Peyer's patch (tissue), 4 donors: ENCODE data around the gene OLFML1. TPM values are rescaled to one million over a fixed set of nuclear protein-coding genes. Genes with fewer than 3 reads are reported as not detected.

ENCODE experiments used
- DNase-seq, 3 donors: peaks; one replicate each; pipeline ENCODE4 v3.0.0-alpha.2; 2017 to 2019
- H3K27ac ChIP-seq, 4 donors: fragments of 200-600 bp; sonication (generic); one replicate each; pipeline ENCODE4 v1.5.1; 2016 to 2019
- H3K27me3 ChIP-seq, 2 donors: fragments of 200-600 bp; sonication (generic); one replicate each; pipeline ENCODE4 v1.5.1; 2019
- H3K36me3 ChIP-seq, 3 donors: fragments of 200-600 bp; sonication (generic); one replicate each; pipeline ENCODE4 v1.5.1; 2016 to 2019
- H3K4me1 ChIP-seq, 4 donors: fragments of 200-600 bp; sonication (generic); one replicate each; pipeline ENCODE4 v1.5.1; 2016 to 2019
- H3K4me3 ChIP-seq, 4 donors: fragments of 200-600 bp; sonication (generic); 1 replicate in 3 of 4; 2 replicates in 1 of 4; pipeline ENCODE4 v1.5.1; 2016 to 2019; ENCODE audit warnings: mild to moderate bottlenecking in 1 of 4
- H3K9me3 ChIP-seq, 4 donors: fragments of 200-600 bp; sonication (generic); one replicate each; pipeline ENCODE4 v1.5.1; 2016 to 2019; ENCODE audit warnings: mild to moderate bottlenecking in 1 of 4
- POLR2A ChIP-seq, 2 donors: fragments of 450-650 bp; IDR thresholded peaks; one replicate each; pipeline ENCODE4 v1.5.1; 2017; ENCODE audit warnings: antibody characterized with exemption in 2 of 2, mild to moderate bottlenecking in 2 of 2, moderate library complexity in 2 of 2
- total RNA-seq, 4 donors: library from RNA; depleted of rRNA; stranded (reverse); fragments of >200 nt; gene quantifications; one replicate each; pipeline ENCODE4 v1.1.0, GENCODE V29; 2016
- TF ChIP-seq, protein P1 (sequence below), 6 experiments: fragments of 450-650 bp in 4 of 6; fragments of 200-600 bp in 2 of 6; sonication (generic) in 1 of 6; IDR thresholded peaks; one replicate each; pipeline ENCODE4 v1.5.1; 2017 to 2019; ENCODE audit warnings: antibody characterized with exemption in 6 of 6, mild to moderate bottlenecking in 3 of 6, moderate library complexity in 1 of 6

The OLFML1 gene
- total RNA-seq, 4 donors from 2014 or later, result 2.3 to 8.4 (median 3.2) TPM

GRCh38 chr11:7501251-7501650, 15.9 kb downstream of the OLFML1 start:
- TF ChIP-seq POLR2A (IDR thresholded peaks at IDR 0.05), result no peak
- TF ChIP-seq, protein P1, sequence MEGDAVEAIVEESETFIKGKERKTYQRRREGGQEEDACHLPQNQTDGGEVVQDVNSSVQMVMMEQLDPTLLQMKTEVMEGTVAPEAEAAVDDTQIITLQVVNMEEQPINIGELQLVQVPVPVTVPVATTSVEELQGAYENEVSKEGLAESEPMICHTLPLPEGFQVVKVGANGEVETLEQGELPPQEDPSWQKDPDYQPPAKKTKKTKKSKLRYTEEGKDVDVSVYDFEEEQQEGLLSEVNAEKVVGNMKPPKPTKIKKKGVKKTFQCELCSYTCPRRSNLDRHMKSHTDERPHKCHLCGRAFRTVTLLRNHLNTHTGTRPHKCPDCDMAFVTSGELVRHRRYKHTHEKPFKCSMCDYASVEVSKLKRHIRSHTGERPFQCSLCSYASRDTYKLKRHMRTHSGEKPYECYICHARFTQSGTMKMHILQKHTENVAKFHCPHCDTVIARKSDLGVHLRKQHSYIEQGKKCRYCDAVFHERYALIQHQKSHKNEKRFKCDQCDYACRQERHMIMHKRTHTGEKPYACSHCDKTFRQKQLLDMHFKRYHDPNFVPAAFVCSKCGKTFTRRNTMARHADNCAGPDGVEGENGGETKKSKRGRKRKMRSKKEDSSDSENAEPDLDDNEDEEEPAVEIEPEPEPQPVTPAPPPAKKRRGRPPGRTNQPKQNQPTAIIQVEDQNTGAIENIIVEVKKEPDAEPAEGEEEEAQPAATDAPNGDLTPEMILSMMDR (IDR thresholded peaks at IDR 0.05), result no peak
- Histone ChIP-seq H3K27me3 (no peaks in the 10 kb centered on the region), H3K36me3 (no peaks in the 10 kb centered on the region), H3K4me1 (no peaks in the 10 kb centered on the region), H3K4me3 (no peak overlapping the region), H3K9me3 (no peaks in the 10 kb centered on the region), H3K27ac (no peak overlapping the region)
- no peak for DNase-seq

- no peaks in the 10 kb centered on the region for H3K36me3 ChIP-seq
- no peaks in the 10 kb centered on the region for H3K27me3 ChIP-seq
- H3K4me1 ChIP-seq, result no peaks in the 10 kb centered on the region
- no peaks in the 10 kb centered on the region for H3K9me3 ChIP-seq
- no peak for TF ChIP-seq POLR2A (IDR thresholded peaks at IDR 0.05)
- TF ChIP-seq, protein P1 (IDR thresholded peaks at IDR 0.05), result no peak
- H3K4me3 ChIP-seq, result no peak overlapping the region
- H3K27ac ChIP-seq, result no peak overlapping the region
- DNase-seq, result no peak
Observed at GRCh38 chr11:7501894-7502293, 16.6 kb downstream of the OLFML1 start.

- H3K4me3 ChIP-seq, result no peak overlapping the region
- H3K9me3 ChIP-seq, result no peaks in the 10 kb centered on the region
- no peak for DNase-seq
- H3K36me3 ChIP-seq, result no peaks in the 10 kb centered on the region
- TF ChIP-seq, protein P1 (IDR thresholded peaks at IDR 0.05), result no peak
- TF ChIP-seq POLR2A (IDR thresholded peaks at IDR 0.05), result no peak
- H3K27me3 ChIP-seq, result no peaks in the 10 kb centered on the region
- no peak overlapping the region for H3K27ac ChIP-seq
- peaks cover 0 to 4% (median 2%) of the 10 kb centered on the region in 4 donors for H3K4me1 ChIP-seq
Observed at GRCh38 chr11:7506243-7506642, 20.9 kb downstream of the OLFML1 start.

DNA sequence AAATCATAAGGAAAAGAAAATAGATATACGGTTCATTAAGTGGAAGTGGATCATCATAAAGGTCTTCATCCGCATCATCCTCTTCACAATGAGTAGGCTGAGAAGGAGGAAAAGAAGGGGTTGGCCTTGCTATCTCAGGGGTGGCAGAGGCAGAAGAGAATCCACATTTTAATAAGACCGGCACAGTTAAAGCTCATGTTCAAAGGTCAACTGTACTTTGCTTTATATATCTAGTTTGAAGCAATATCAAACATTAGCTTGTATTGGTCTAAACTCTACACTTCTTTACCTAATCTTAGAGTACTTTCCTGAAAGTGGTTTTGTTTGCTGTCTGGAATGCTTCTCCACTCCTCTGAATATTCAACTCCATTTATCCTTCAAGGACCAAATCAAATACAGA, 22.8 kb downstream of the OLFML1 start:
- Histone ChIP-seq H3K27ac (no peak overlapping the region), H3K4me1 (peaks cover 0 to 22% (median 16%) of the 10 kb centered on the region in 4 donors), H3K27me3 (no peaks in the 10 kb centered on the region), H3K4me3 (no peak overlapping the region), H3K36me3 (no peaks in the 10 kb centered on the region), H3K9me3 (no peaks in the 10 kb centered on the region)
- DNase-seq, result no peak
- TF ChIP-seq, protein P1 (IDR thresholded peaks at IDR 0.05), result no peak
- no peak for TF ChIP-seq POLR2A (IDR thresholded peaks at IDR 0.05)

GRCh38 chr11:7509966-7510365, 24.7 kb downstream of the OLFML1 start:
- Histone ChIP-seq H3K27me3 (no peaks in the 10 kb centered on the region), H3K9me3 (no peaks in the 10 kb centered on the region), H3K4me3 (no peak overlapping the region), H3K27ac (no peak overlapping the region), H3K4me1 (peaks cover 0 to 31% (median 16%) of the 10 kb centered on the region in 4 donors), H3K36me3 (no peaks in the 10 kb centered on the region)
- TF ChIP-seq, protein P1 (IDR thresholded peaks at IDR 0.05), result no peak
- TF ChIP-seq POLR2A (IDR thresholded peaks at IDR 0.05), result no peak
- no peak for DNase-seq

DNA sequence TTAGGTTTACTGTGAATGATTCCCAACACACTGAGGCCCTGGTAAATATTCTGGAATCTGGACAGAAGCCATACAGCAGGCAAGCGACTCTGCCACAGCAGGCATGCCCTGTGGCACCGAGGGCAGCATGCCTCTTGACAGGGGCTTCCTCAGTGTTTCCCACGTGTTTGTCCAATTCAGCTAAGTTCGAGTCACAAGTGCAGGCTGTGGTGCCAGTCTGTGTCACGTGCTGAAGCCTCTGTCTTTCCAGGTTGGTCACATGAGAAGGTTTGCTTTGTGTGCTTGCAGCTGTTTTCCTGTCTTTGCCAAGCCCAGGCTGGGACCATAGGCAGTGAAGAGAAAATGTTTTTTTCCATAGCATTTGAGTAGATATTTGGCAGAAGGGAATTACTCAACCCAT, 26.1 kb downstream of the OLFML1 start:
- peak in 2 of 3 donors; percentile 69 to 78 for DNase-seq
- peaks cover 0 to 32% (median 16%) of the 10 kb centered on the region in 4 donors for H3K4me1 ChIP-seq
- H3K36me3 ChIP-seq, result no peaks in the 10 kb centered on the region
- H3K27me3 ChIP-seq, result no peaks in the 10 kb centered on the region
- H3K9me3 ChIP-seq, result no peaks in the 10 kb centered on the region
- TF ChIP-seq, protein P1 (IDR thresholded peaks at IDR 0.05), result no peak
- no peak for TF ChIP-seq POLR2A (IDR thresholded peaks at IDR 0.05)
- peak overlapping the region; percentile 90 to 95 (median 92) for H3K27ac ChIP-seq
- no peak overlapping the region for H3K4me3 ChIP-seq
